ENCODE results near the gene PCAT7.

- TF ChIP-seq CTCF (IDR thresholded peaks at IDR 0.05) (no peak), SP1 (CRISPR knock-in tag; conservative IDR thresholded peaks at IDR 0.05) (no peak), SMAD3 (CRISPR knock-in tag; IDR thresholded peaks at IDR 0.05; ENCODE audit: borderline replicate concordance) (no peak), GABPB1 (CRISPR knock-in tag; IDR thresholded peaks at IDR 0.05) (no peak), FOXJ3 (CRISPR knock-in tag; IDR thresholded peaks at IDR 0.05; ENCODE audit: borderline replicate concordance) (no peak), CREM (CRISPR knock-in tag; IDR thresholded peaks at IDR 0.05) (no peak), CREB1 (CRISPR knock-in tag; IDR thresholded peaks at IDR 0.05) (no peak), IRF1 (CRISPR knock-in tag; IDR thresholded peaks at IDR 0.05) (no peak), MAX (CRISPR knock-in tag; IDR thresholded peaks at IDR 0.05) (no peak)
- TF ChIP-seq, protein P1, sequence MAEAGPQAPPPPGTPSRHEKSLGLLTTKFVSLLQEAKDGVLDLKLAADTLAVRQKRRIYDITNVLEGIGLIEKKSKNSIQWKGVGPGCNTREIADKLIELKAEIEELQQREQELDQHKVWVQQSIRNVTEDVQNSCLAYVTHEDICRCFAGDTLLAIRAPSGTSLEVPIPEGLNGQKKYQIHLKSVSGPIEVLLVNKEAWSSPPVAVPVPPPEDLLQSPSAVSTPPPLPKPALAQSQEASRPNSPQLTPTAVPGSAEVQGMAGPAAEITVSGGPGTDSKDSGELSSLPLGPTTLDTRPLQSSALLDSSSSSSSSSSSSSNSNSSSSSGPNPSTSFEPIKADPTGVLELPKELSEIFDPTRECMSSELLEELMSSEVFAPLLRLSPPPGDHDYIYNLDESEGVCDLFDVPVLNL (CRISPR knock-in tag; IDR thresholded peaks at IDR 0.05; ENCODE audit: borderline replicate concordance, low read depth), result no peak
- TF ChIP-seq, protein P2, sequence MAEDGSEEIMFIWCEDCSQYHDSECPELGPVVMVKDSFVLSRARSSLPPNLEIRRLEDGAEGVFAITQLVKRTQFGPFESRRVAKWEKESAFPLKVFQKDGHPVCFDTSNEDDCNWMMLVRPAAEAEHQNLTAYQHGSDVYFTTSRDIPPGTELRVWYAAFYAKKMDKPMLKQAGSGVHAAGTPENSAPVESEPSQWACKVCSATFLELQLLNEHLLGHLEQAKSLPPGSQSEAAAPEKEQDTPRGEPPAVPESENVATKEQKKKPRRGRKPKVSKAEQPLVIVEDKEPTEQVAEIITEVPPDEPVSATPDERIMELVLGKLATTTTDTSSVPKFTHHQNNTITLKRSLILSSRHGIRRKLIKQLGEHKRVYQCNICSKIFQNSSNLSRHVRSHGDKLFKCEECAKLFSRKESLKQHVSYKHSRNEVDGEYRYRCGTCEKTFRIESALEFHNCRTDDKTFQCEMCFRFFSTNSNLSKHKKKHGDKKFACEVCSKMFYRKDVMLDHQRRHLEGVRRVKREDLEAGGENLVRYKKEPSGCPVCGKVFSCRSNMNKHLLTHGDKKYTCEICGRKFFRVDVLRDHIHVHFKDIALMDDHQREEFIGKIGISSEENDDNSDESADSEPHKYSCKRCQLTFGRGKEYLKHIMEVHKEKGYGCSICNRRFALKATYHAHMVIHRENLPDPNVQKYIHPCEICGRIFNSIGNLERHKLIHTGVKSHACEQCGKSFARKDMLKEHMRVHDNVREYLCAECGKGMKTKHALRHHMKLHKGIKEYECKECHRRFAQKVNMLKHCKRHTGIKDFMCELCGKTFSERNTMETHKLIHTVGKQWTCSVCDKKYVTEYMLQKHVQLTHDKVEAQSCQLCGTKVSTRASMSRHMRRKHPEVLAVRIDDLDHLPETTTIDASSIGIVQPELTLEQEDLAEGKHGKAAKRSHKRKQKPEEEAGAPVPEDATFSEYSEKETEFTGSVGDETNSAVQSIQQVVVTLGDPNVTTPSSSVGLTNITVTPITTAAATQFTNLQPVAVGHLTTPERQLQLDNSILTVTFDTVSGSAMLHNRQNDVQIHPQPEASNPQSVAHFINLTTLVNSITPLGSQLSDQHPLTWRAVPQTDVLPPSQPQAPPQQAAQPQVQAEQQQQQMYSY (CRISPR knock-in tag; IDR thresholded peaks at IDR 0.05), result no peak
- TF ChIP-seq, protein P3, sequence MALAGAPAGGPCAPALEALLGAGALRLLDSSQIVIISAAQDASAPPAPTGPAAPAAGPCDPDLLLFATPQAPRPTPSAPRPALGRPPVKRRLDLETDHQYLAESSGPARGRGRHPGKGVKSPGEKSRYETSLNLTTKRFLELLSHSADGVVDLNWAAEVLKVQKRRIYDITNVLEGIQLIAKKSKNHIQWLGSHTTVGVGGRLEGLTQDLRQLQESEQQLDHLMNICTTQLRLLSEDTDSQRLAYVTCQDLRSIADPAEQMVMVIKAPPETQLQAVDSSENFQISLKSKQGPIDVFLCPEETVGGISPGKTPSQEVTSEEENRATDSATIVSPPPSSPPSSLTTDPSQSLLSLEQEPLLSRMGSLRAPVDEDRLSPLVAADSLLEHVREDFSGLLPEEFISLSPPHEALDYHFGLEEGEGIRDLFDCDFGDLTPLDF (CRISPR knock-in tag; IDR thresholded peaks at IDR 0.05), result no peak
These were observed 37.0 kb downstream of the PCAT7 start for GRCh38 chr9:94591876-94592275.

All from WTC11 (cell line).